Type B pancreatic cell (in vitro differentiated cells): ENCODE results near the gene SPINT3. TPM values are rescaled to one million over a fixed set of nuclear protein-coding genes. Genes with fewer than 3 reads are reported as not detected.
A peak's percentile ranks its signal among the peaks of the same experiment; 100 is the strongest.
"Not testable (repeated sequence)": the region's sequence is repeated elsewhere in the genome, so short reads cannot be mapped to it uniquely, and the experiment has no call there.

Source experiments
- DNase-seq: peaks from one replicate; pipeline ENCODE4 v3.0.0; 2021; ENCODE audit warnings: mixed read lengths; ENCODE audit not compliant: unreplicated experiment; ENCODE audit errors: extremely low spot score
- H3K27ac Mint-ChIP-seq: 2 replicates; pipeline ENCODE4 v1.8.0; 2021; ENCODE audit warnings: mild to moderate bottlenecking, mixed read lengths
- H3K27me3 Mint-ChIP-seq: 2 replicates; pipeline ENCODE4 v1.8.0; 2021; ENCODE audit warnings: mixed read lengths
- H3K36me3 Mint-ChIP-seq: 2 replicates; pipeline ENCODE4 v1.8.0; 2021; ENCODE audit warnings: mixed read lengths
- H3K4me1 Mint-ChIP-seq: one replicate; pipeline ENCODE4 v1.8.0; 2021; ENCODE audit warnings: mixed read lengths; ENCODE audit not compliant: unreplicated experiment
- H3K4me3 Mint-ChIP-seq: 2 replicates; pipeline ENCODE4 v1.8.0; 2021; ENCODE audit warnings: mild to moderate bottlenecking, mixed read lengths
- H3K9me3 Mint-ChIP-seq: 2 replicates; pipeline ENCODE4 v1.8.0; 2021; ENCODE audit warnings: mixed read lengths
- total RNA-seq: library from RNA; stranded (reverse); gene quantifications from 2 replicates; pipeline ENCODE4 v1.2.1, GENCODE V29; 2021; ENCODE audit warnings: low replicate concordance
- TF ChIP-seq, protein P1 (sequence below): fragments of 200-600 bp; sonication (generic); conservative IDR thresholded peaks from 2 replicates; pipeline ENCODE4 v1.5.0; 2021; ENCODE audit warnings: antibody characterized with exemption, mild to moderate bottlenecking

SPINT3 gene
- total RNA-seq, 1 donor from 2014 or later = not detected

- peaks cover 9% of the 10 kb centered on the region for H3K27me3 Mint-ChIP-seq
- H3K36me3 Mint-ChIP-seq = no peaks in the 10 kb centered on the region
- DNase-seq = no peak
- H3K27ac Mint-ChIP-seq = peak overlapping the region; percentile 30
- no peak overlapping the region for H3K4me3 Mint-ChIP-seq
- TF ChIP-seq, protein P1, sequence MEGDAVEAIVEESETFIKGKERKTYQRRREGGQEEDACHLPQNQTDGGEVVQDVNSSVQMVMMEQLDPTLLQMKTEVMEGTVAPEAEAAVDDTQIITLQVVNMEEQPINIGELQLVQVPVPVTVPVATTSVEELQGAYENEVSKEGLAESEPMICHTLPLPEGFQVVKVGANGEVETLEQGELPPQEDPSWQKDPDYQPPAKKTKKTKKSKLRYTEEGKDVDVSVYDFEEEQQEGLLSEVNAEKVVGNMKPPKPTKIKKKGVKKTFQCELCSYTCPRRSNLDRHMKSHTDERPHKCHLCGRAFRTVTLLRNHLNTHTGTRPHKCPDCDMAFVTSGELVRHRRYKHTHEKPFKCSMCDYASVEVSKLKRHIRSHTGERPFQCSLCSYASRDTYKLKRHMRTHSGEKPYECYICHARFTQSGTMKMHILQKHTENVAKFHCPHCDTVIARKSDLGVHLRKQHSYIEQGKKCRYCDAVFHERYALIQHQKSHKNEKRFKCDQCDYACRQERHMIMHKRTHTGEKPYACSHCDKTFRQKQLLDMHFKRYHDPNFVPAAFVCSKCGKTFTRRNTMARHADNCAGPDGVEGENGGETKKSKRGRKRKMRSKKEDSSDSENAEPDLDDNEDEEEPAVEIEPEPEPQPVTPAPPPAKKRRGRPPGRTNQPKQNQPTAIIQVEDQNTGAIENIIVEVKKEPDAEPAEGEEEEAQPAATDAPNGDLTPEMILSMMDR = no peak
- H3K9me3 Mint-ChIP-seq = no peaks in the 10 kb centered on the region
- no peaks in the 10 kb centered on the region for H3K4me1 Mint-ChIP-seq
Measured at GRCh38 chr20:45489083-45489531, 26.3 kb downstream of the SPINT3 start.

- Mint-ChIP-seq H3K4me3 (no peak overlapping the region), H3K36me3 (no peaks in the 10 kb centered on the region)
Measured at GRCh38 chr20:45487231-45487635, 28.2 kb downstream of the SPINT3 start.

DNA sequence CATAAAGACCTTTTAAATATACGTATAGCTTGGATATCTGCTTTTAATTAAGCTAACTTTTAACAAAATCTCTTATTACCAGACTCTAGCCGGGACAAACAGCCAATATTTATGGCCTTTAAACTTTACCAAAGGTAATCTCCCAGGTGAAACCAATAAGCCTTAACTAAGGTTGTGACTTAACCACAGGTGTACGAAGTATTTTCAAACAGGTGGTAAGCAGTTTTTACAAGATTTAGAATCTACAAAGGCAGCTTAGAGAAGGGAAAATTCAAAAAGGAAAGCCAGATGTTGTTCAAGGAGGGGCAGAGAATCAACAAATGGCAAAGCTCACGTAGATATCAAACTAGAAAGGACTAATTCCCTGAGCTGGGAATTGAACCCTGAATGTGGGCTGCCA, 30.0 kb downstream of the SPINT3 start:
- peaks cover 3% of the 10 kb centered on the region for H3K27me3 Mint-ChIP-seq
- no peak overlapping the region for H3K4me3 Mint-ChIP-seq
- H3K36me3 Mint-ChIP-seq = no peaks in the 10 kb centered on the region
- no peaks in the 10 kb centered on the region for H3K9me3 Mint-ChIP-seq
- no peak for DNase-seq
- H3K27ac Mint-ChIP-seq = no peak overlapping the region
- TF ChIP-seq, protein P1 = no peak
- H3K4me1 Mint-ChIP-seq = no peaks in the 10 kb centered on the region

More at GRCh38 chr20:45487231-45487635, 28.2 kb downstream of the SPINT3 start:
- H3K4me1 Mint-ChIP-seq = no peaks in the 10 kb centered on the region
- peaks cover 4% of the 10 kb centered on the region for H3K27me3 Mint-ChIP-seq
- no peak for DNase-seq
- TF ChIP-seq, protein P1 = peak; percentile 67
- H3K9me3 Mint-ChIP-seq = no peaks in the 10 kb centered on the region
- no peak overlapping the region for H3K27ac Mint-ChIP-seq

GRCh38 chr20:45484676-45485075, 30.7 kb downstream of the SPINT3 start:
- Mint-ChIP-seq H3K27ac (no peak overlapping the region), H3K9me3 (no peaks in the 10 kb centered on the region), H3K36me3 (no peaks in the 10 kb centered on the region), H3K4me3 (no peak overlapping the region), H3K4me1 (no peaks in the 10 kb centered on the region), H3K27me3 (peaks cover 3% of the 10 kb centered on the region)
- DNase-seq = no peak
- TF ChIP-seq, protein P1 = no peak

DNA sequence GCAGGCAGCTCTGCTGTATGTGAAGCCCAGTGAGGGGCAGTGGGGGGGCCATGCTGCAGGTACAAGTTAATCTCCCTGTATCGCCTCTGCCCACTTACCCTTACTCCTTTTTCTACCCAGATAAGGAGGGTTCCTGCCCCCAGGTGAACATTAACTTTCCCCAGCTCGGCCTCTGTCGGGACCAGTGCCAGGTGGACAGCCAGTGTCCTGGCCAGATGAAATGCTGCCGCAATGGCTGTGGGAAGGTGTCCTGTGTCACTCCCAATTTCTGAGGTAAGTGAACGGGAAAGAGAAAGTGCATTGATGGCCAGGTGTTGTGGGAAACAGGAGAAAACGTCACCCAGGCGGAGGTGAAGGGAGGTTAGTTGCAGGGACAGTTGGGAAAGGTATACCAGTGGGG, 35.6 kb downstream of the SPINT3 start:
- Mint-ChIP-seq H3K4me3 (no peak overlapping the region), H3K4me1 (no peaks in the 10 kb centered on the region), H3K27me3 (peaks cover 3% of the 10 kb centered on the region), H3K9me3 (no peaks in the 10 kb centered on the region), H3K36me3 (no peaks in the 10 kb centered on the region), H3K27ac (no peak overlapping the region)
- TF ChIP-seq, protein P1 = no peak
- no peak for DNase-seq

- not testable (repeated sequence) for H3K27ac Mint-ChIP-seq, H3K9me3 Mint-ChIP-seq, DNase-seq, H3K4me3 Mint-ChIP-seq, H3K4me1 Mint-ChIP-seq, H3K36me3 Mint-ChIP-seq
- peaks cover 10% of the 10 kb centered on the region for H3K27me3 Mint-ChIP-seq
Measured at GRCh38 chr20:45477530-45478148, 37.8 kb downstream of the SPINT3 start.

- DNase-seq, H3K4me1 Mint-ChIP-seq, H3K27ac Mint-ChIP-seq, H3K4me3 Mint-ChIP-seq, H3K9me3 Mint-ChIP-seq: not testable (repeated sequence)
- peaks cover 28% of the 10 kb centered on the region for H3K27me3 Mint-ChIP-seq
- peaks cover 11% of the 10 kb centered on the region for H3K36me3 Mint-ChIP-seq
Measured at GRCh38 chr20:45472286-45472685, 43.1 kb downstream of the SPINT3 start.
